Measurements from ENCODE around the gene STX10. TPM values are rescaled to one million over a fixed set of nuclear protein-coding genes. Genes with fewer than 3 reads are reported as not detected.

Gene STX10
- total and polyA plus RNA-seq, 9 of the 15 experiments (the other 6 are each of a cell fraction or from before 2014, with no cell fraction given), result 0.51 to 66.3 (median 31.0) TPM

- no peak for TF ChIP-seq IRF2 (CRISPR knock-in tag; IDR thresholded peaks at IDR 0.05)
- TF ChIP-seq TFAP4 (CRISPR knock-in tag; IDR thresholded peaks at IDR 0.05; ENCODE audit: borderline replicate concordance), result peak; percentile 97
- peak; percentile 96 for TF ChIP-seq ZFX (CRISPR knock-in tag; IDR thresholded peaks at IDR 0.05)
- TF ChIP-seq POLR3G (IDR thresholded peaks at IDR 0.05; ENCODE audit: extremely low read depth, insufficient read length, insufficient replicate concordance), result no peak
- TF ChIP-seq HDAC1 (IDR thresholded peaks at IDR 0.05), result 0 out of 4 replicates have a peak, but pooled peaks of 1 of the 2 experiments have one; percentile 34
- peak; percentile 22; the same call in 1 of the 2 replicates for TF ChIP-seq MXI1 (IDR thresholded peaks at IDR 0.05; ENCODE audit: low read depth, low read length)
- no peak for TF ChIP-seq SMARCC2 (IDR thresholded peaks at IDR 0.05; ENCODE audit: low read depth)
- 0 out of 2 replicates have a peak, but pooled peaks have one; percentile 23 for TF ChIP-seq CREB3 (tag; conservative IDR thresholded peaks at IDR 0.05; ENCODE audit: low read depth)
- no peak for TF ChIP-seq NR0B1 (IDR thresholded peaks at IDR 0.05; ENCODE audit: partially characterized antibody)
- peak; percentile 41 for TF ChIP-seq PRDM10 (IDR thresholded peaks at IDR 0.05; ENCODE audit: partially characterized antibody)
- no peak for TF ChIP-seq GMEB1 (CRISPR knock-in tag; IDR thresholded peaks at IDR 0.05)
- TF ChIP-seq CBFB (CRISPR knock-in tag; IDR thresholded peaks at IDR 0.05), result peak; percentile 85
- 0 out of 2 replicates have a peak, but pooled peaks have one; percentile 5 for TF ChIP-seq CBFA2T3 (IDR thresholded peaks at IDR 0.05)
- no peak for TF ChIP-seq CC2D1A (IDR thresholded peaks at IDR 0.05)
- peak; percentile 76; the same call in 1 of the 2 replicates for TF ChIP-seq ZNF24 (IDR thresholded peaks at IDR 0.05)
- no peak for TF ChIP-seq PHB (CRISPR knock-in tag; IDR thresholded peaks at IDR 0.05)
- TF ChIP-seq L3MBTL2 (IDR thresholded peaks at IDR 0.05), result peak; percentile 70; the same call in 1 of the 2 replicates
- TF ChIP-seq CEBPG (CRISPR knock-in tag; IDR thresholded peaks at IDR 0.05), result no peak
- TF ChIP-seq CEBPG (tag; conservative IDR thresholded peaks at IDR 0.05 in 1 of 2, IDR thresholded peaks at IDR 0.05 in 1 of 2), result no peak
Observed at GRCh38 chr19:13162724-13163608, 12.8 kb upstream of the STX10 start (continued).

Data from K562 (cell line).